ENCODE measurements around the gene GAMT. TPM values are rescaled to one million over a fixed set of nuclear protein-coding genes. Genes with fewer than 3 reads are reported as not detected.

The GAMT gene
- total and polyA plus RNA-seq, 2 experiments from 2014 or later: 21.5 to 36.9 TPM

DNA sequence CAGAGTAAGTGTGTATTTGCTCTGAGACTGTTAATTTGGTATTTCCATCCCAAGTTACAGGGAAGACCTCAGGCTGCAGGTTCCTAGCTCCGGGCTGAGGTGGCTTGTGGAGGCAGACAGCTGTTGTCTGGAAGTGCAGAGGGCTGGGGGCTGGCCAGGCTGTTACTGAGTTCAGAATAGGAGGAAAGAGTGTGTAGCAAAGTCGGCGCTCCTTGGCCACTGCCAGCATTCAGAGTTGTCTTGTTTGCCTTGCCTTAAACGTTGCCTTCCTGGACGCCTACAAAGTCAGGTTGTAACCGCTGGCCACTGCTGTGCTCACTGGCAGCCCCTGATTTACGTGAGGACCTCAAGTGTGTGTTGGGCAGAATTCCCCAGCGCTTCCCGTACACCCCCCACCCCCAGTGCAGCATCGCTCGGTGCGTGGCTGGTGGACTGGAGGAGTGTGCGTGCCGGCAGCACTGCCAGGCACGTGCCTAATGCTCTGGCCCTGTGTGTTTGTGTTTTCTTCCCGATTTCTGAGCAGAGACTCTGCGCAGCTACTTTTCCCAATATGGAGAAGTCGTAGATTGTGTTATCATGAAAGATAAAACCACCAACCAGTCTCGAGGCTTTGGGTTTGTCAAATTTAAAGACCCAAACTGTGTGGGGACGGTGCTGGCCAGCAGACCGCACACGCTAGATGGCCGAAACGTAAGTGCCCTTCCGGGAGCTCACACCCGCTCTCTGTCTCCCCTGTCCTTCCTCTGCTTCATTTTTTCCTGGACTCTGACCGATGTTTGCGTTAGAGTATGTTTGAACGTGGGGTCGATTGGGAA lies 16.5 kb upstream of the GAMT start:
- Mint-ChIP-seq H3K9me3 (no peaks in the 10 kb centered on the region), H3K4me3 (peak overlapping the region; percentile 11; the same call in 1 of the 3 replicates), H3K36me3 (ENCODE audit: low read depth) (peaks cover 60% of the 10 kb centered on the region), H3K27me3 (ENCODE audit: insufficient read depth, low read depth, poor library complexity) (peaks cover 28% of the 10 kb centered on the region), H3K27ac (peak overlapping the region; percentile 73), H3K4me1 (peaks cover 50% of the 10 kb centered on the region)
- H3K36me3 ChIP-seq (ENCODE audit: insufficient read depth): peaks cover 21% of the 10 kb centered on the region
- no peak overlapping the region for H3K4me2 ChIP-seq
- no peak overlapping the region for H3K4me3 ChIP-seq
- DNase-seq (ENCODE audit: low spot score): no peak
- peaks cover 28% of the 10 kb centered on the region for H3K4me1 ChIP-seq (ENCODE audit: insufficient read depth)
- H3K27ac ChIP-seq (ENCODE audit: low read depth): 0 out of 2 replicates have a peak overlapping the region, but pooled peaks have one; percentile 69
- TF ChIP-seq JUNB (IDR thresholded peaks at IDR 0.05; ENCODE audit: unreplicated experiment) (no peak), EZH2 (IDR thresholded peaks at IDR 0.05; ENCODE audit: low read depth, unreplicated experiment) (no peak), NANOG (IDR thresholded peaks at IDR 0.05; ENCODE audit: borderline replicate concordance) (no peak), POLR2AphosphoS5 (IDR thresholded peaks at IDR 0.05; ENCODE audit: low read depth) (no peak), EZH2phosphoT487 (IDR thresholded peaks at IDR 0.05; ENCODE audit: unreplicated experiment) (no peak), ZNF114 (CRISPR knock-in tag; IDR thresholded peaks at IDR 0.05) (no peak), CREB1 (CRISPR knock-in tag; IDR thresholded peaks at IDR 0.05; ENCODE audit: low read depth) (no peak), STAT1 (IDR thresholded peaks at IDR 0.05; ENCODE audit: unreplicated experiment) (no peak)
- TF ChIP-seq, protein P1, sequence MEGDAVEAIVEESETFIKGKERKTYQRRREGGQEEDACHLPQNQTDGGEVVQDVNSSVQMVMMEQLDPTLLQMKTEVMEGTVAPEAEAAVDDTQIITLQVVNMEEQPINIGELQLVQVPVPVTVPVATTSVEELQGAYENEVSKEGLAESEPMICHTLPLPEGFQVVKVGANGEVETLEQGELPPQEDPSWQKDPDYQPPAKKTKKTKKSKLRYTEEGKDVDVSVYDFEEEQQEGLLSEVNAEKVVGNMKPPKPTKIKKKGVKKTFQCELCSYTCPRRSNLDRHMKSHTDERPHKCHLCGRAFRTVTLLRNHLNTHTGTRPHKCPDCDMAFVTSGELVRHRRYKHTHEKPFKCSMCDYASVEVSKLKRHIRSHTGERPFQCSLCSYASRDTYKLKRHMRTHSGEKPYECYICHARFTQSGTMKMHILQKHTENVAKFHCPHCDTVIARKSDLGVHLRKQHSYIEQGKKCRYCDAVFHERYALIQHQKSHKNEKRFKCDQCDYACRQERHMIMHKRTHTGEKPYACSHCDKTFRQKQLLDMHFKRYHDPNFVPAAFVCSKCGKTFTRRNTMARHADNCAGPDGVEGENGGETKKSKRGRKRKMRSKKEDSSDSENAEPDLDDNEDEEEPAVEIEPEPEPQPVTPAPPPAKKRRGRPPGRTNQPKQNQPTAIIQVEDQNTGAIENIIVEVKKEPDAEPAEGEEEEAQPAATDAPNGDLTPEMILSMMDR (conservative IDR thresholded peaks at IDR 0.05; ENCODE audit: low read depth in 2 of 2): no peak
- TF ChIP-seq, protein P2, sequence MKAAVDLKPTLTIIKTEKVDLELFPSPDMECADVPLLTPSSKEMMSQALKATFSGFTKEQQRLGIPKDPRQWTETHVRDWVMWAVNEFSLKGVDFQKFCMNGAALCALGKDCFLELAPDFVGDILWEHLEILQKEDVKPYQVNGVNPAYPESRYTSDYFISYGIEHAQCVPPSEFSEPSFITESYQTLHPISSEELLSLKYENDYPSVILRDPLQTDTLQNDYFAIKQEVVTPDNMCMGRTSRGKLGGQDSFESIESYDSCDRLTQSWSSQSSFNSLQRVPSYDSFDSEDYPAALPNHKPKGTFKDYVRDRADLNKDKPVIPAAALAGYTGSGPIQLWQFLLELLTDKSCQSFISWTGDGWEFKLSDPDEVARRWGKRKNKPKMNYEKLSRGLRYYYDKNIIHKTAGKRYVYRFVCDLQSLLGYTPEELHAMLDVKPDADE (IDR thresholded peaks at IDR 0.05): no peak
- TF ChIP-seq, protein P3, sequence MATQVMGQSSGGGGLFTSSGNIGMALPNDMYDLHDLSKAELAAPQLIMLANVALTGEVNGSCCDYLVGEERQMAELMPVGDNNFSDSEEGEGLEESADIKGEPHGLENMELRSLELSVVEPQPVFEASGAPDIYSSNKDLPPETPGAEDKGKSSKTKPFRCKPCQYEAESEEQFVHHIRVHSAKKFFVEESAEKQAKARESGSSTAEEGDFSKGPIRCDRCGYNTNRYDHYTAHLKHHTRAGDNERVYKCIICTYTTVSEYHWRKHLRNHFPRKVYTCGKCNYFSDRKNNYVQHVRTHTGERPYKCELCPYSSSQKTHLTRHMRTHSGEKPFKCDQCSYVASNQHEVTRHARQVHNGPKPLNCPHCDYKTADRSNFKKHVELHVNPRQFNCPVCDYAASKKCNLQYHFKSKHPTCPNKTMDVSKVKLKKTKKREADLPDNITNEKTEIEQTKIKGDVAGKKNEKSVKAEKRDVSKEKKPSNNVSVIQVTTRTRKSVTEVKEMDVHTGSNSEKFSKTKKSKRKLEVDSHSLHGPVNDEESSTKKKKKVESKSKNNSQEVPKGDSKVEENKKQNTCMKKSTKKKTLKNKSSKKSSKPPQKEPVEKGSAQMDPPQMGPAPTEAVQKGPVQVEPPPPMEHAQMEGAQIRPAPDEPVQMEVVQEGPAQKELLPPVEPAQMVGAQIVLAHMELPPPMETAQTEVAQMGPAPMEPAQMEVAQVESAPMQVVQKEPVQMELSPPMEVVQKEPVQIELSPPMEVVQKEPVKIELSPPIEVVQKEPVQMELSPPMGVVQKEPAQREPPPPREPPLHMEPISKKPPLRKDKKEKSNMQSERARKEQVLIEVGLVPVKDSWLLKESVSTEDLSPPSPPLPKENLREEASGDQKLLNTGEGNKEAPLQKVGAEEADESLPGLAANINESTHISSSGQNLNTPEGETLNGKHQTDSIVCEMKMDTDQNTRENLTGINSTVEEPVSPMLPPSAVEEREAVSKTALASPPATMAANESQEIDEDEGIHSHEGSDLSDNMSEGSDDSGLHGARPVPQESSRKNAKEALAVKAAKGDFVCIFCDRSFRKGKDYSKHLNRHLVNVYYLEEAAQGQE (IDR thresholded peaks at IDR 0.05; ENCODE audit: unreplicated experiment): no peak
- H3K9me2 ChIP-seq (ENCODE audit: insufficient read depth): no peaks in the 10 kb centered on the region
- H2AFZ ChIP-seq: no peak overlapping the region
- H3F3A ChIP-seq (replicated peaks; ENCODE audit: low read depth): peaks cover 32% of the 10 kb centered on the region
- peaks cover 49% of the 10 kb centered on the region for H4K20me1 ChIP-seq (replicated peaks; ENCODE audit: insufficient read depth)
- no peaks in the 10 kb centered on the region for H3K27me3 ChIP-seq (ENCODE audit: insufficient read depth)
- peaks cover 93% of the 10 kb centered on the region for H3K79me2 ChIP-seq (replicated peaks; ENCODE audit: insufficient read depth)
- ATAC-seq: no peak

All from GM23338 (cell line).